Right ventricle myocardium inferior (tissue), 1 donor: Measurements from ENCODE around the gene JUND. TPM values are rescaled to one million over a fixed set of nuclear protein-coding genes. Genes with fewer than 3 reads are reported as not detected.

Experiments
- ATAC-seq: fragments of 200-7000 bp; cut with Tn5 transposase; one replicate; pipeline ENCODE4 v1.9.1; 2020; ENCODE audit warnings: mild to moderate bottlenecking, moderate library complexity
- DNase-seq: peaks from one replicate; pipeline ENCODE4 v3.0.0; 2021; ENCODE audit errors: missing footprints
- intact Hi-C: fragments of 100-400 bp; cut with DNase I; formaldehyde crosslinking; loops from one replicate; pipeline ENCODE4 v1.11.0; 2022
- total RNA-seq: library from RNA; stranded (reverse); fragmentation: NEBNext Ultra II Directional; extraction: Animal tissue kit (Norgen Biotek cat#: 25700); gene quantifications from one replicate; pipeline ENCODE4 v1.2.1, GENCODE V29; 2021
- donor health status: DM: no; HTN: yes; CAD: no; lungs with severe emphysema.

JUND gene
- total RNA-seq, 1 donor from 2014 or later = 113 TPM

DNA sequence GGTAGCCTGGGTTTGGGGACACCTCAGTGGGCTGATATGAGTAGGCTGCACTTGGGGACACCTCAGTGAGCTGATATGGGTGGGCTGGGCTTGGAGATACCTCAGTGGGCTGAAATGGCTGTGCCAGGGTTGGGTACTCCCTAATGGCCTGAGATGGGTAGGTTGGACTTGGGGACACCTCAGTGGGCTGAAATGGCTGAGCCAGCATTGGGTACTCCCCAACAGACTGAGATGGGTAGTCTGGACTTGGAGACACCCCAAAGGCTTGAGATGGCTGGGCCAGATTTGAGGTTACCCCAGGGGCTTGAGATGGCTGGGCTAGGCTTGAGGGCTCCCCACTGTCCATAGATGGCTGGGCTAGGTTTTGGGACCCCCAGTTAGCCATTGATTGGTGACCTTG lies 19.3 kb downstream of the JUND start:
- intact Hi-C loops = no loop called here
- no peak for DNase-seq

GRCh38 chr19:18261474-18261873 lies 19.9 kb downstream of the JUND start:
- intact Hi-C loops = no loop called here
- DNase-seq (no peak), ATAC-seq (no peak)

More for the DNA sequence above, 19.3 kb downstream of the JUND start:
- ATAC-seq = no peak

GRCh38 chr19:18259893-18260292 lies 21.5 kb downstream of the JUND start:
- ATAC-seq = no peak
- intact Hi-C loops = loop anchor here (10.0 kb wide), 1 partner anchor 1285 kb away; no protein-coding TSS in a partner anchor
- no peak for DNase-seq

DNA sequence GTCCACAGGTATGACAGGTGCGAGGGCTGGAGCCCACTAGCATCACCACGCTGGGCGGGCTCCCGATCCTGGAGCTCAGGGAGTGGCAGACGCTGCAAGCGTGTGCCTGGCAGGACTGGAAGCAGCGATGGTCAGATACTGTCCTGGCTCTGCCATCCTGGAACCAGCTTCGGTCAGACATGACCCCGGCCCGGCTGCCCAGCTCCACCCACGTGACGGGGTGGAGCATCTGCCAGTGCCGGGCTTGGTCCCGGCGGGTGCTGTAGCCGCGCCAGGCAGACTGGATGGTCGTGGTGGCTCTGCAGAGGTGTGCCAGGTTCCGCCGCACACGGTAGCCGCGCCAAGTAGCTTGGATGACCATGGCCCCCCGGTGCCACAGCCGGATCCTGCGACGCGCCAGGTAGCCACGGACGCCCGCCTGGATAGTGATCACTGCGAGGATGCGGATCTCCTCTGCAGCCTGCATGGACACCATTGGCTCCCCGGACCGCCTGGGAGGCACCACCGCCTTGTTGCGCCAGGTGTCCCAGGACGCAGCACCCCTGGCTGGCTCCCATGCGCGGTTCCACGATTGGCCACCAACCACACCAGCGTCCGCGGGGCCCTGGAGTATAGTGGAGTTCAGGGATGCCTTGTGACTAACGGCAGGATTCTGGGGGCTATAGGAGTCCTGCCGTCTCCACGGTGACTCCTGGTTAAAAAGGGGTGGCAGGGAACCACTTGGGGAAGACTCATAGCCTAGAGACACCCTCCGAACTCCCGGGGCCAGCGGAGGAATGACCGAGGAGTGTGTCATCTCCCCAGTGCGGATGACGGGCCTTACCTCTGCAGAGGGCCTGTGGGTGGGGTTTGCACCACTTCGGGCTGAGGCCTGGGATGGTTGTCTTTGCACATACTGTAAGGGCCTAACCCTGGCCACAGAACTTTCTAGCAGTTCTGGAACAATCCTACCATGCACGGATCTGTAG lies 23.6 kb downstream of the JUND start:
- ATAC-seq (no peak), DNase-seq (no peak)
- intact Hi-C loops = loop anchor here (10.0 kb wide), 1 partner anchor 1283 kb away; no protein-coding TSS in a partner anchor

DNA sequence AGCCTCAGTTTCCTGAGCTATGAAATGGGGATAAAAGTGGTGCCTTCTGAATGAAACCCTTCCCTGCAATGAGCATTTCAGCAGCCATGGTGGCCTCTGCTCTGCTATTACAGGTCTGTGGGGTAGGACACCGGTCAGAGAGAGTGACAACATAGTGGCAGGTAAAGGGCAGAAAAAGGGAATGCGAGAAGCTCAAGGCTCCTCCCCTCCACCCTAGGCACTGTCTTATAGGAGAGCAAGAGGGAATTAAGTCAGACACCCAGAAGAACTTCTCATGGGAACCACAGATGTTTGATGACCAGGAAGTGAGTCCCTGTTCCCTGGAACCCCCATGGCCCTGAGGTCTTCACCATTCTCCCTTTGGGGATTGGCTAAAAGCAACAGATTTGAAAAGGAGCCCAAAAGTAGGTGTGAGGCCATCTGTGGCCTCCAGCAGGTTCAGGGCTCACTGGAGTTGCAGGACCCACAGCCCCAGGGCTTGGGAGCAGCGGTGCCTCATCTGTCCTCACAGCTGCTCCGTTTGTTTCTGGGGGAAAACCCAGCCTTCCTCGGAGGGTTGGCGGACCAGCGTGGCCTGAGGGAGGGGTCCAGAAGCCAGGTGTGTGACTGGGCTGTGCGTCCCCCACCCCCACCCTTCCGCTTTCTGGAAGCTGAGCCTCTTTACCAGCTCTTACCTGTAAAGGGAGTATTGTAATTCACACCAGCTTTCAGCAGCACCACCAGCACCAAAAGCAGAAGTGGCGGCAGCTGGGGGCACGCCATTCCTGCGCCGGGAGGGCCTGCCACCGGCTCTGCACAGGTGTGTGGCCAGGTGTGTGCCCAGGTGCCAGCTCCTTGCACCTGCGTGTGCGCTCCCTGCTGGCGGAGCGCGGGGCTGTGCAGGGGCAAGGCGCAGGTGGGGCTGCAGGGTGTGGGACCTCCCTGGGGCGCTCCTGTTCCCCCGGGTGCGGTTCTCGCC lies 26.6 kb downstream of the JUND start:
- ATAC-seq (no peak), DNase-seq (no peak)
- intact Hi-C loops = loop anchor here (10.0 kb wide), 1 partner anchor 1280 kb away; no protein-coding TSS in a partner anchor

GRCh38 chr19:18253716-18254115 lies 27.7 kb downstream of the JUND start:
- DNase-seq (no peak), ATAC-seq (peak; percentile 17)
- intact Hi-C loops = loop anchor here (2.0 to 10.0 kb wide), 2 partner anchors 49 to 1279 kb away; partner anchors contain the start of gene RAB3A

- DNase-seq (no peak), ATAC-seq (no peak)
- intact Hi-C loops = loop anchor here (2.0 to 10.0 kb wide), 2 partner anchors 48 to 1278 kb away; partner anchors contain the start of gene RAB3A
Measured at GRCh38 chr19:18253130-18253529, 28.3 kb downstream of the JUND start.

DNA sequence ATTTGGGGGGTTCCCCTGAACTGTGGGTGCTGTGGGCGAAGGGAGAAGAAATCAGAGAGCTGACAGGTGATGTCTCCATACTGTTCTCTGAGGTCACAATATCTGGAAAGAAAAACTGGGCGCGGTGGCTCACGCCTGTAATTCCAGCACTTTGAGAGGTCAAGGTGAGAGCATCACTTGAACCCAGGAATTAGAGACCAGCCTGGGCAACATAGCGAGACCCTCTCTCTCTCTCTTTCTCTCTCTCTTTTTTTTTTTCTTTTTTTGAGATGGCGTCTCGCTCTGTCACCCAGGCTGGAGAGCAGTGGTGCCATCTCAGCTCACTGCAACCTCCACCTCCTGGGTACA lies 29.1 kb downstream of the JUND start:
- DNase-seq (no peak), ATAC-seq (no peak)
- intact Hi-C loops = loop anchor here (1.0 to 10.0 kb wide), 3 partner anchors 48 to 1278 kb away; partner anchors contain the start of gene RAB3A

- peak; percentile 67 for ATAC-seq
- intact Hi-C loops = loop anchor here (1.0 to 10.0 kb wide), 3 partner anchors 47 to 1277 kb away; partner anchors contain the start of gene RAB3A
- peak; percentile 75 for DNase-seq
Measured at GRCh38 chr19:18251587-18252369, 29.6 kb downstream of the JUND start.

GRCh38 chr19:18249834-18250233 lies 31.6 kb downstream of the JUND start:
- ATAC-seq (no peak), DNase-seq (no peak)
- intact Hi-C loops = loop anchor here (10.0 kb wide), 1 partner anchor 1275 kb away; no protein-coding TSS in a partner anchor

GRCh38 chr19:18245297-18245696 lies 36.1 kb downstream of the JUND start:
- DNase-seq = no peak
- no peak for ATAC-seq
- intact Hi-C loops = no loop called here

GRCh38 chr19:18239303-18239702 lies 42.1 kb downstream of the JUND start:
- DNase-seq = no peak

DNA sequence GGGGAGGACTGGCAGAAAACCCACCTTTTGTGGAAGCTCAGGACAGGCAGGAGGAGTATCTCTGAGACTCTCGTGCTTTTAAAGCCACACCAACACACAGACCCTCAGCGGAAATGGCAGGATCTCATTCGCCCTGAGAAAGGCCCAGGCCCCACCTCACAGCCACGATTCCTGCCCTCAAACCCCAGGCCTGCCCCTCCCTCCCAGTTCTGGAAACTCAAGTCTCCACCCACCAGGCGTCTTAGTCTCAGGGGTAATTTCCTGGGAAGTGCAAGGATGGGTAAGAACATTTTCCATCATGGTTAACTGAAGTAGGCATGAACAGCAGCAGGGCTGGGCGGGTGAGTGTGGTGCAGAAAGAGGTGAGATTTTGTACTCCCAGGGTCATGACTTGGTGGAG lies 47.2 kb downstream of the JUND start:
- no peak for ATAC-seq
- DNase-seq = no peak
- intact Hi-C loops = no loop called here

More at GRCh38 chr19:18239303-18239702, 42.1 kb downstream of the JUND start:
- ATAC-seq = no peak
- intact Hi-C loops = no loop called here

- no peak for ATAC-seq
- DNase-seq = no peak
- intact Hi-C loops = no loop called here
Measured at GRCh38 chr19:18233224-18233825, 48.1 kb downstream of the JUND start.

DNA sequence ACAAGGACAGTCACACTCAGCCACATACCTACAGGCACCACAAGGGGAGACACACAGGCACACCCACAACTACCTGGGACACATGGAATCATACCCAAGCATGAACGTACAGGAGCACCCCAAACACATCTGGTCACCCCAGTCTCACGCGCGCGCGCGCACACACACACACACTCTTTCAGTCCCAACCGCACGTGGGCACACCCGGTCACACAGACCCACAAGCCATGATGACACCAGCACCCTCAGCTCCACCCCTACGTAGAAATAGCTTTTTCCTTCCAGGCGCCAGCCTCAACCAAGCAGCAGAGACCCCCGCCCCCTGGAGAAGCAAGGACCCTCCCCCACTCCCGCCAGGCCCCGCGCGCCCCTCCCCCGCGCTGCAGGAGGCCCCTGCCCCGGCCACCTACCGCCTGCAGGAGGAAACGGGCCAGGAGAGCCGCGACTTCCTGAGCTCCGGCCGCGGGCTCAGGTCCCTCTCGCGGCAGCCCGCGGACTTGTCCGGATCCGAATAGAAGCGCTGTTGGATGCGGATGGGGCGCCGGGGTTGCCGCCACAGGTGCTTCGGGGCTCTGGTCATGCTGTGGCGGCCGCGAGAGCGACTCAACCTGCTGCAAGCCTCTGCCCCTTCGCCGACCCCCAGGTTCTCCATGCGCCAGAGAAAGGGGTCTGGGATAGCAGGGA lies 48.7 kb downstream of the JUND start:
- intact Hi-C loops = no loop called here
- DNase-seq (no peak), ATAC-seq (no peak)

- no peak for DNase-seq
- no peak for ATAC-seq
- intact Hi-C loops = no loop called here
Measured at GRCh38 chr19:18231775-18232174, 49.6 kb downstream of the JUND start.
